Thyroid gland (tissue), 4 donors: ENCODE measurements around the gene SREBF1. TPM values are rescaled to one million over a fixed set of nuclear protein-coding genes. Genes with fewer than 3 reads are reported as not detected.

Experiments
- DNase-seq, 2 donors: peaks; one replicate each; pipeline ENCODE4 v3.0.0-alpha.2; 2019
- H3K27ac ChIP-seq, 3 donors: fragments of 200-600 bp; sonication (generic); 1 replicate in 2 of 3; 2 replicates in 1 of 3; pipeline ENCODE4 v1.5.1; 2016 to 2019; ENCODE audit warnings: mild to moderate bottlenecking in 1 of 3, moderate library complexity in 1 of 3
- H3K27me3 ChIP-seq: fragments of 200-600 bp; sonication (generic); one replicate; pipeline ENCODE4 v1.5.1; 2019
- H3K36me3 ChIP-seq, 2 donors: fragments of 200-600 bp; sonication (generic); one replicate each; pipeline ENCODE4 v1.5.1; 2016 to 2019
- H3K4me1 ChIP-seq, 2 donors: fragments of 200-600 bp; sonication (generic); one replicate each; pipeline ENCODE4 v1.5.1; 2017 to 2019
- H3K4me3 ChIP-seq, 3 donors: fragments of 200-600 bp; sonication (generic); replicated peaks in 1 of 3; 1 replicate in 2 of 3; 2 replicates in 1 of 3; pipeline ENCODE4 v1.5.1; 2016; ENCODE audit warnings: mild to moderate bottlenecking in 1 of 3
- H3K9me3 ChIP-seq: fragments of 200-600 bp; sonication (generic); one replicate; pipeline ENCODE4 v1.5.1; 2017
- POLR2A ChIP-seq, 2 donors: fragments of 450-650 bp; IDR thresholded peaks; one replicate each; pipeline ENCODE4 v1.6.1; 2017; ENCODE audit warnings: antibody characterized with exemption in 2 of 2, mild to moderate bottlenecking in 2 of 2, moderate library complexity in 1 of 2
- WGBS, 2 donors: methylation state at CpG; one replicate each; pipeline ENCODE4 v1.1.5; 2017; 5-methylcytosine and 5-hydroxymethylcytosine counted together
- intact Hi-C: fragments of 100-400 bp; cut with DNase I; formaldehyde crosslinking; loops from one replicate; pipeline ENCODE4 v1.15.1; 2023
- total RNA-seq, 4 donors: library from RNA; depleted of rRNA; stranded (reverse); fragments of >200 nt; gene quantifications; one replicate each; pipeline ENCODE4 v1.2.3, GENCODE V29; 2016
- TF ChIP-seq, protein P1 (sequence below), 6 experiments: fragments of 200-600 bp in 3 of 6; fragments of 450-650 bp in 3 of 6; sonication (generic) in 3 of 6; IDR thresholded peaks; one replicate each; pipeline ENCODE4 v1.5.1; 2016 to 2019; ENCODE audit warnings: antibody characterized with exemption in 6 of 6, mild to moderate bottlenecking in 2 of 6, inconsistent platforms in 1 of 6, moderate library complexity in 1 of 6

Gene SREBF1
- total RNA-seq, 4 donors from 2014 or later: 44.6 to 89.4 (median 63.0) TPM

DNA sequence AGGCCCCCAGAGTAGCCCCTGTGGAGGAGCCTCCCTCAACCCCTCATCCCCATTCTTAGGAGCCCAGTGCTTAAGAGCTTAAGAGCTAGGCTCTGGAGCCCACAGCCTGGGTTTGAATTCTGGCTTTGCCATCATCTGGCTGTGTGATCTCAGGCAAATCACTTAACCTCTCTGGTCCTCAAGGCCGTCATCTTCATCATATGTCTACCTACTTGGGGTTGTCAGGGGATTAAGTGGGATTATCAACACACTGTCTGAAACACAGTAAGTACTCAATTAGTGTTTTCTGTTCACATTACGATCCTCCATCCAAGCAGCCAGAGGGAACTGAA is 4.8 kb downstream of the SREBF1 start:
- TF ChIP-seq POLR2A (IDR thresholded peaks at IDR 0.05): no peak
- TF ChIP-seq, protein P1, sequence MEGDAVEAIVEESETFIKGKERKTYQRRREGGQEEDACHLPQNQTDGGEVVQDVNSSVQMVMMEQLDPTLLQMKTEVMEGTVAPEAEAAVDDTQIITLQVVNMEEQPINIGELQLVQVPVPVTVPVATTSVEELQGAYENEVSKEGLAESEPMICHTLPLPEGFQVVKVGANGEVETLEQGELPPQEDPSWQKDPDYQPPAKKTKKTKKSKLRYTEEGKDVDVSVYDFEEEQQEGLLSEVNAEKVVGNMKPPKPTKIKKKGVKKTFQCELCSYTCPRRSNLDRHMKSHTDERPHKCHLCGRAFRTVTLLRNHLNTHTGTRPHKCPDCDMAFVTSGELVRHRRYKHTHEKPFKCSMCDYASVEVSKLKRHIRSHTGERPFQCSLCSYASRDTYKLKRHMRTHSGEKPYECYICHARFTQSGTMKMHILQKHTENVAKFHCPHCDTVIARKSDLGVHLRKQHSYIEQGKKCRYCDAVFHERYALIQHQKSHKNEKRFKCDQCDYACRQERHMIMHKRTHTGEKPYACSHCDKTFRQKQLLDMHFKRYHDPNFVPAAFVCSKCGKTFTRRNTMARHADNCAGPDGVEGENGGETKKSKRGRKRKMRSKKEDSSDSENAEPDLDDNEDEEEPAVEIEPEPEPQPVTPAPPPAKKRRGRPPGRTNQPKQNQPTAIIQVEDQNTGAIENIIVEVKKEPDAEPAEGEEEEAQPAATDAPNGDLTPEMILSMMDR (IDR thresholded peaks at IDR 0.05): no peak
- H3K9me3 ChIP-seq: no peaks in the 10 kb centered on the region
- H3K27ac ChIP-seq: no peak overlapping the region
- no peaks in the 10 kb centered on the region for H3K36me3 ChIP-seq
- peaks cover 28 to 48% of the 10 kb centered on the region in 2 donors for H3K4me1 ChIP-seq
- H3K27me3 ChIP-seq: no peaks in the 10 kb centered on the region
- H3K4me3 ChIP-seq: no peak overlapping the region
- WGBS, 2 donors: 86 to 98% methylated on average over 2 of the region's 2 CpGs
- DNase-seq: no peak
- intact Hi-C loops: no loop called here

DNA sequence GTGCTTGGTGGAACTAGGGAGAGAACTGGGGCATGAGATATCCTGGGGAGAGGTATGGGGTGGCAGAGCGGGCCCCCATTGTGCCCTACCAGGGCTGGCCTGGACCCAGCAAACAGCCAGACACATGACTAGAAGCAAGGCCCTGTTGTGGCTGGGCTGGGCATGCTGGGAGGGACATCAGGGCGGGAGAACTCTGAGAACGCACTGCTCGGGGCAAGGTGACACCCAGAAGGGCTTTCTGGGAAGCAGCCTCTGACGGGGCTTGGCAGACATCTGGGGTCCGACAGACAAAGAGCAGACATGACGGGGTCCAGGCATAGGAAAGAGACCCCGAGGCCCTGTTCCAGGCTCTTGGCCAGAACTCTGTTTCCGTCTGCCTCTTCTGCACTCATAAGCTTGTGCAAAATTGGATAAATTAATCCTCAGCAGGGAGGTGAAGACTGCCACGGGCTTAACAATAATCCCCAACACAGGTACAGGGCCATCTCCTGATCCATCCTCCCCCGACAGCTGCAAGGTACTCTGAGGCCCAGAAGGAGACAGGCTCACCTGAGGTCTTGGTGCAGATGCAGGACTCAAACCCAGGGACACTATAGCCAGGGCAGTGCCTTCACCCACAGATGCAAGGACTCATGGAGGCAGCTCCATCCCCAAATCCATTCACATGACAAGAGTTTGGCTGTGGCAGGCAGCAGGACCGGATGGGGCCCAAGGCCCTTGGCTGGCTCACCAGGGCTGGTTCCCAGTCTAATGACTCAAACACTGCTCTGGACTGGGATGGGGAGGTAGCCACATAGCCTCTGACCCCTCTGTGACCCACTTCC is 5.4 kb downstream of the SREBF1 start:
- no peak for DNase-seq
- Histone ChIP-seq H3K36me3 (no peaks in the 10 kb centered on the region), H3K4me3 (no peak overlapping the region), H3K27me3 (no peaks in the 10 kb centered on the region), H3K4me1 (peaks cover 26 to 48% of the 10 kb centered on the region in 2 donors), H3K9me3 (no peaks in the 10 kb centered on the region), H3K27ac (peak overlapping the region in 1 of 3 donors; percentile 41)
- intact Hi-C loops: no loop called here
- no peak for TF ChIP-seq POLR2A (IDR thresholded peaks at IDR 0.05)
- TF ChIP-seq, protein P1 (IDR thresholded peaks at IDR 0.05): no peak
- 86% methylated on average over 11 to 12 of the region's 12 CpGs for WGBS, 2 donors

DNA sequence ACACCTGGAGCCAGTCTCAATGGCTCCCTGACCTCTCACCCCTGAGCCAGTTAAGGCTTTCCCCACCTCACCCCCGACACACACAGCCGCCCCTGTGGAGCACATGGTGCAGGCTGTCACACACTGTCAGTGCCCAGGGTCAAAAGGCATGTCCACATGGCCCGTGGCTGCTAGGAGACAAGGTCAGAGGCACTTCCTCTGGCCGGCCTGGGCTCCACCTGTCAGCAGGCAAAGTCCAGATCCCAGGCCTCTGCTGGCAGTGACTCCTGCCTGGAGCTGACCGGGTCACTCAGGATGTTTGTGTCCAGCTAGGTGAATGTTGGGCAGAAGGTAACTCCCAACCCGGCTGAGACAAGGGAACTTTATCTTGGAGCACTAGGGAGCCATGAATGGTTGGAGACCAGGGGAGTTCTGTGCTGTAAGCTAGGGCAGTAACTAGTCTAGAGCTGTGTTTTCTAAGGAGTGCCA is 6.0 kb downstream of the SREBF1 start:
- no peak for DNase-seq
- Histone ChIP-seq H3K4me3 (no peak overlapping the region), H3K27ac (peak overlapping the region in 1 of 3 donors; percentile 41), H3K27me3 (no peaks in the 10 kb centered on the region), H3K9me3 (no peaks in the 10 kb centered on the region), H3K4me1 (peaks cover 30 to 51% of the 10 kb centered on the region in 2 donors), H3K36me3 (no peaks in the 10 kb centered on the region)
- TF ChIP-seq, protein P1 (IDR thresholded peaks at IDR 0.05): no peak
- no peak for TF ChIP-seq POLR2A (IDR thresholded peaks at IDR 0.05)
- intact Hi-C loops: no loop called here
- 56 to 87% methylated on average over 3 to 4 of the region's 6 CpGs for WGBS, 2 donors

DNA sequence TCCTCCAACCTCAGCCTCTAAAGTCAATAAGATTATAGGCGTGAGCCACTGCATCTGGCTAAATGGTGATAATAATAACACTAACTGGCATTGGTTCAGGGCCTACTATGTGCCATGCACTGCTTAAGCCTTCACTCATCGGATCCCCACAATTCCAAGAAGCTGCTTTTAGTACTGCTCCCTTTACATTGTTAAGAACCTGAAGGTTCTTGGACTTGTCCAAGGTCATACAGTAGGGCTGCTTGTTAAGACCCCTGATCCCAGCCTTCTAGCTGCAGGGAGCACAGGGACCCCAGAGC is 6.6 kb downstream of the SREBF1 start:
- H3K9me3 ChIP-seq: no peaks in the 10 kb centered on the region
- WGBS, 2 donors: 100% methylated on average over 2 of the region's 2 CpGs
- no peak for DNase-seq
- no peak overlapping the region for H3K4me3 ChIP-seq
- peak overlapping the region in 1 of 3 donors; percentile 20 for H3K27ac ChIP-seq
- H3K36me3 ChIP-seq: no peaks in the 10 kb centered on the region
- TF ChIP-seq, protein P1 (IDR thresholded peaks at IDR 0.05): no peak
- no peak for TF ChIP-seq POLR2A (IDR thresholded peaks at IDR 0.05)
- no peaks in the 10 kb centered on the region for H3K27me3 ChIP-seq
- peaks cover 30 to 51% of the 10 kb centered on the region in 2 donors for H3K4me1 ChIP-seq
- intact Hi-C loops: no loop called here

DNA sequence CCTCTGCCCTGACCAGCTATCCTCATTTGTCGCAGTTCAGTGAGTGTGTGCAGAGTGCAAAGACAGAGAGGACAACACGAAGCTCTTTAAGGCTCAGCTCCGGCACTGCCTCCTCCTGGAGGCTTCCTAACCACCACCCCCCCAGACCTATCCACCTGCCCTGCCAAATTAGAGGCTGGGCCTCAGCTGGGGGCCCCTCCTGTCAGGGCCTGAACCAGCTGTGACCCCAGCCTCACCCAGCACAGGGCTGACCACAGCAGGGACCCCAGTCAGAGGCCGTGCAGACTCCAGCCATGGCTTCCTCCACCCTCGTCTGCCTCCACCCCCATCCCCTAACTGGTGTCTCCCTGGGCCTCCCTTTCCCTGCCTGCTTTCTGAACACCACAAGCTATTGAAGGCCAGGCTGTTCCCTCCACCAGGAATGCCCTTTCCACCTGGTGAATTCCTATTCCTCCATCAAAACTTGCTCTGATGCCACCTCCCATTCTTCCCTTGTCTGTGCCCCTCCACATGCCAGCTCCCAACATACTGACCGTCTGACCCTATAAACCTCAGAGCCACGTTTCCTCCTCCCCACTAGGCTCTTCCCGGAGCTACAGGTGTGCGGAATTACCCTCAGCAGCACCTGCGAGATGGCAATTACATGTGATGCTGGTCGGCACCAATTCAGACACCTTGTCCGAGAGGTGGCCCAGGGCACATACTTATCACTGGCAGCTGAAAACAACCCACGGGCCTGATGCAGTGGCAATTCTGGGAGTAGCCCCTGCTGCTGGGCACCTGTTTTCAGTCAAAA is 8.8 kb downstream of the SREBF1 start:
- Histone ChIP-seq H3K36me3 (no peaks in the 10 kb centered on the region), H3K27me3 (no peaks in the 10 kb centered on the region), H3K4me1 (peaks cover 30 to 52% of the 10 kb centered on the region in 2 donors), H3K9me3 (no peaks in the 10 kb centered on the region), H3K4me3 (no peak overlapping the region), H3K27ac (peak overlapping the region in 1 of 3 donors; percentile 12)
- no peak for TF ChIP-seq POLR2A (IDR thresholded peaks at IDR 0.05)
- TF ChIP-seq, protein P1 (IDR thresholded peaks at IDR 0.05): no peak
- intact Hi-C loops: no loop called here
- 88 to 91% methylated on average over 13 of the region's 13 CpGs for WGBS, 2 donors
- DNase-seq: no peak
